H1 (cell line): Measurements from ENCODE around the gene RTN4RL2.

ENCODE experiments used
- ATF3 ChIP-seq: IDR thresholded peaks from 2 replicates; pipeline ENCODE4 v1.6.1; 2011; ENCODE audit warnings: low read depth, mild to moderate bottlenecking, low read length; ENCODE audit not compliant: insufficient read depth
- CTCF ChIP-seq, 3 experiments: IDR thresholded peaks; 1 replicate in 2 of 3; 2 replicates in 1 of 3; pipeline versions ENCODE4 v1.5.1 to v1.6.1; 2011; ENCODE audit warnings: low read length in 3 of 3, mild to moderate bottlenecking in 3 of 3, inconsistent platforms in 2 of 3, low read depth in 1 of 3, moderate library complexity in 1 of 3; ENCODE audit not compliant: insufficient read depth in 1 of 3; ENCODE audit errors: control extremely low read depth in 1 of 3
- POLR2AphosphoS5 ChIP-seq: IDR thresholded peaks from 2 replicates; pipeline ENCODE4 v1.6.1; 2011; ENCODE audit warnings: low read depth, low read length

DNA sequence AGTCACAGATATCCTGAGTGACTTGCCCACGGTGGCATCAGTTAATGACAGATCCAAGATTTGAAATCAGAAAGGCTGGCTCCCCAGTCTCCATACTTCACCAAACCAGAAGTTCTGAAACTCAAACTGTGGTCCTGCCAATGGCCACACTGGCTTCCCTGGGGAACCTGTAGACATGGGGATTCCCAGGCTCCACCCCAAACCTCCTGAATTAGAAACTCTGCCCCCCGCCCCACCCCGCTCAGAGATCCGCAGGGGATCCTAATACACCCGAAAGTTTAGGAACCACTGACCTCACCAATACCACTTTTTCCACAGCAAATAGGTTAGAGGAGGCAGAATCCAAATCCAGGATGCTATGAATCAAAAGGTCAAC is 15.3 kb downstream of the RTN4RL2 start:
- no peak for TF ChIP-seq CTCF (IDR thresholded peaks at IDR 0.05; ENCODE audit: control extremely low read depth in 1 of 3, insufficient read depth in 1 of 3, low read depth in 1 of 3, low read length in 3 of 3)
- no peak for TF ChIP-seq POLR2AphosphoS5
- TF ChIP-seq ATF3: no peak
